ENCODE results near the gene SSTR3.

Gene SSTR3

GRCh38 chr22:37241351-37242142 is 29.3 kb upstream of the SSTR3 start:
- no peak for DNase-seq (ENCODE audit: extremely low read depth, low read depth)
- H3K4me3 ChIP-seq (replicated peaks; ENCODE audit: low read depth, low read length): no peak overlapping the region
- TF ChIP-seq CTCF (IDR thresholded peaks at IDR 0.05; ENCODE audit: low read depth, low read length, missing control alignments): no peak

- TF ChIP-seq CTCF (IDR thresholded peaks at IDR 0.05; ENCODE audit: low read depth, low read length, missing control alignments): no peak
- H3K4me3 ChIP-seq (replicated peaks; ENCODE audit: low read depth, low read length): no peak overlapping the region
- DNase-seq (ENCODE audit: extremely low read depth, low read depth): no peak
Observed at GRCh38 chr22:37240941-37241320, 28.7 kb upstream of the SSTR3 start.

- no peak for TF ChIP-seq CTCF (IDR thresholded peaks at IDR 0.05; ENCODE audit: low read depth, low read length, missing control alignments)
- no peak overlapping the region for H3K4me3 ChIP-seq (replicated peaks; ENCODE audit: low read depth, low read length)
- DNase-seq (ENCODE audit: extremely low read depth, low read depth): no peak
Observed at GRCh38 chr22:37240240-37240940, 28.1 kb upstream of the SSTR3 start.

GRCh38 chr22:37239336-37240239 is 27.3 kb upstream of the SSTR3 start:
- no peak for DNase-seq (ENCODE audit: extremely low read depth, low read depth)
- no peak overlapping the region for H3K4me3 ChIP-seq (replicated peaks; ENCODE audit: low read depth, low read length)
- no peak for TF ChIP-seq CTCF (IDR thresholded peaks at IDR 0.05; ENCODE audit: low read depth, low read length, missing control alignments)

- TF ChIP-seq CTCF (IDR thresholded peaks at IDR 0.05; ENCODE audit: low read depth, low read length, missing control alignments): no peak
- no peak for DNase-seq (ENCODE audit: extremely low read depth, low read depth)
- no peak overlapping the region for H3K4me3 ChIP-seq (replicated peaks; ENCODE audit: low read depth, low read length)
Observed at GRCh38 chr22:37237371-37238268, 25.3 kb upstream of the SSTR3 start.

All from HFF-Myc (cell line).